ENCODE measurements around the gene SNED1. TPM values are rescaled to one million over a fixed set of nuclear protein-coding genes. Genes with fewer than 3 reads are reported as not detected.
A peak's percentile ranks its signal among the peaks of the same experiment; 100 is the strongest.

The SNED1 gene
- polyA plus RNA-seq, 1 donor = 6.6 TPM

DNA sequence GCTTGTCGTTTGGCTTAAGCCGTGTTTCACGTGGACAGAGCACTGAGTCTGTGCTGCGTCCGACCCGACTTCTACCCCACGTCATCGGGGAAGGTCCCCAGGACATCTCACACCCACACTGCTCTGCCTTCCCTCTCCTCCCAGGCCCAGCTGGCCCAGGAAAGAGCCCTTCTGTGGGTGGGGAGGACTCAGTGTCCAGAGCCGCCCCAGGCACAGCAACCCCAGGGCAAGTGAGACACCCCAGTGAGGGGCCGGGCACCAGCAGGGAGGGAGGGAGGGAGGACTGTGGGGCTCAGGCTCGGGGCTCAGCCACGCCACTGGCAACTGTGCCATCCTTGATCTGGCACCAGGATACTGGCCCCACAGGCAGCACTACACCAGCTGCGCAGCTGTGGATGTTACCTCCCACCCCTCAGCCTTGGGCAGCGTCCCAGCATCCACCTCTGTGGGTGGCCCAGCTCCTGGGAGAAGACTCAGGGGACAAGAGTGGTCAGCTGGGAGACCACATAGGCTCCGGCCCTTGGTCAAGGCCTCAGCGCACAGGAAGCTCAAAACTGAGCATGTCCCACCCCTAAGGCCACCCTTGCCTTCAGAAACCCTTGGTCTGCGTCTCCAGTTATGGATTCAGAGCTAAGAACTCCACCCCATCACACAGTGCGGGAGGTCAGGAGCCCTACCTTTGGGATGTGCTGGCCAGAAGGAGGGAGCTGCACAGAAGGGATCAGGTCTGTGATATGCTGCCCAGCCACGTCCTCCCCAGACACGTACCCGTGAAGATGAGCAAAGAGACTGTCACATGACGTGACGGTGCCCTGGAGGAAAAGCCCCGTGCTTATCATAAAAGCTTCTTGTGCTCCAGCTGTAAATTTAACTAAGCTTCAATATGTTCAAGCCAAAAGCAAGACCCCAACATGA, 139.1 kb downstream of the SNED1 start:
- Histone ChIP-seq H3K27me3 (ENCODE audit: control insufficient read depth, insufficient read depth, low read length) (no peaks in the 10 kb centered on the region), H3K4me3 (ENCODE audit: low read length) (no peak overlapping the region), H3K36me3 (ENCODE audit: control insufficient read depth, insufficient read depth, low read length) (peaks cover 13% of the 10 kb centered on the region), H3K4me1 (ENCODE audit: control insufficient read depth, insufficient read depth, low read length) (peaks cover 9% of the 10 kb centered on the region), H3K27ac (ENCODE audit: low read length) (no peak overlapping the region), H3K9me3 (ENCODE audit: control insufficient read depth, low read depth, low read length) (no peaks in the 10 kb centered on the region)
- no peak for DNase-seq
- no CpG with 5 or more reads among the region's 24 CpGs for WGBS (ENCODE audit: insufficient coverage, low lambda C conversion rate)

DNA sequence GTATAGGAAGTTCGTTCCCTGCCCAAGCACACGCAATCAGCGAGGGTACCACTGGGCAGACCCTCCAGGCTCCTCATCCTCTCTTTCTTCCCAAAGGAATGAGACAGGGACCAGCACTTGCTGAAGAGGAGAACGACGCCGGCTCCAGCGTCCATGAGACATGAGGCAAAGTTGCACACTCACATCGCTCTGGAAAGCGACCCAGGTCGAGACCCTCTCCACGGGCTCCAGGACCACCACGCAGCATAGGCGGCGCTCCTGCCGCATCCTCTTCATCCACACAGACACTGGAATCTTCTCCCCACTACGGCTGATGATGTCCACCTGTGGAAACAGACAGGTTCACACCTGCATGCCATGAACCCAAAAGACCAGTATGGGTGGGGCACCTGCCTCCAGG, 140.1 kb downstream of the SNED1 start:
- no peaks in the 10 kb centered on the region for H3K27me3 ChIP-seq (ENCODE audit: control insufficient read depth, insufficient read depth, low read length)
- H3K4me1 ChIP-seq (ENCODE audit: control insufficient read depth, insufficient read depth, low read length) = peaks cover 9% of the 10 kb centered on the region
- H3K36me3 ChIP-seq (ENCODE audit: control insufficient read depth, insufficient read depth, low read length) = peaks cover 16% of the 10 kb centered on the region
- H3K27ac ChIP-seq (ENCODE audit: low read length) = no peak overlapping the region
- H3K9me3 ChIP-seq (ENCODE audit: control insufficient read depth, low read depth, low read length) = no peaks in the 10 kb centered on the region
- no peak overlapping the region for H3K4me3 ChIP-seq (ENCODE audit: low read length)
- no peak for DNase-seq
- no CpG with 5 or more reads among the region's 16 CpGs for WGBS (ENCODE audit: insufficient coverage, low lambda C conversion rate)

DNA sequence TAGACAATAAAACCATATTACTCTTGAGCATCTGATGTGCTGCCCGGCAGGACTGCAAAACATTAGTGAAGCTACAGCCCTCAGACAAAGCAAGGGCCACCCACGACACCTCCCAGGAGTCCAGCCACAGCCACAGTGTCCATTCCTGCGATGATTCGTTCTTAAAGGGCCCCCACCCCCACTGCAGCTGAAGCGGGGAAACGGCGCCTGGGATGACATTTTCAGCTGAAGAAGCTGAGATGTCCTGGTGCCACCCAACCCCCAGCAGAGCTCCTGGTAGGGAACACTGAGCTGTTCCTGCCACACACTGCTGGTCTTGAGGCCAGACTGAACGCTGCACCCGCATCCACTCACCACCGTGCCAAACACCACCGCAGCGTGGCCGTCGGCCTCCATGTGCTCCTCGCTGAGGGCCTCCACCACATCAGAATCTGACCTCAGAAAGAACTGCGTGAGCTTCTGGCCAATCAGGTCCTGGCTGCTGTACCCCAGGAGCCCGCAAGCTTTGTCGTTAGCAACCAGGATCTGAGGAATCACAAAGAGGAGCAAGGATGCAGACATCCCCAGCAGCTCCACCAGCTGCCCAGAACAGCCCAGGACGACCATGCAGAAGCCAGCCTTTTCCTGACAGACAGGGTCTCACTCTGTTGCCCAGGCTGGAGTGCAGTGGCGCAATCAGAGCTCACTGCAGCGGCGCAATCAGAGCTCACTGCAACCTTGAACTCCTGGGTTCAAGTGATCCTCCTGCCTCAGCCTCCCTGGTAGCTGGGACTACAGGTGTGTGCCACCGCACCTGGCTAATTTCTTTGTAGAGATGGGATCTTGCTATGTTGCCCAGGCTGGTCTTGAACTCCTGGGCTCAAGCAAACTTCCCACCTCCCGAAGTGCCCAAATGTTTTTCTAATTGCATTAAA, 141.4 kb downstream of the SNED1 start:
- DNase-seq = no peak
- H3K9me3 ChIP-seq (ENCODE audit: control insufficient read depth, low read depth, low read length) = no peaks in the 10 kb centered on the region
- no CpG with 5 or more reads among the region's 24 CpGs for WGBS (ENCODE audit: insufficient coverage, low lambda C conversion rate)
- peaks cover 9% of the 10 kb centered on the region for H3K4me1 ChIP-seq (ENCODE audit: control insufficient read depth, insufficient read depth, low read length)
- no peak overlapping the region for H3K4me3 ChIP-seq (ENCODE audit: low read length)
- H3K27ac ChIP-seq (ENCODE audit: low read length) = no peak overlapping the region
- H3K27me3 ChIP-seq (ENCODE audit: control insufficient read depth, insufficient read depth, low read length) = no peaks in the 10 kb centered on the region
- peaks cover 16% of the 10 kb centered on the region for H3K36me3 ChIP-seq (ENCODE audit: control insufficient read depth, insufficient read depth, low read length)

DNA sequence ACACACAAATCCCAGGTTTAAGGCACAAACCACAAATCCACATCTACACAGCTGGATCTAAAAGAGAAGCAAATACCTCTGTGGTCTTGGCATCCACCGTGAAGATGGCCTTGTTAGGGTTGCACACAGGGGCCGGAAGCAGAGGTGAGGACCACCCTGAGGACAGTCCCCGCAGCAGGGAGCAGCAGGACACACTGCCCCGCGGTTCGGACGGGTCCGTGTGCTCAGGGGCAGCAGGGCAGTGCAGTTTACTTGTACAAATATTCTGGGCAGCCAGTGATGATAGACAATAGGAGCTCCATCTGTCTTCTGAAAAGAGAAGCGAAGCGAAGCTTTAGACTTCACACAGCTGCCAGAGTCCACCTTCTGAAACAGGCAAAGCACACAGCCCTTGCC, 142.0 kb downstream of the SNED1 start:
- DNase-seq = no peak
- Histone ChIP-seq H3K27me3 (ENCODE audit: control insufficient read depth, insufficient read depth, low read length) (no peaks in the 10 kb centered on the region), H3K9me3 (ENCODE audit: control insufficient read depth, low read depth, low read length) (no peaks in the 10 kb centered on the region), H3K27ac (ENCODE audit: low read length) (no peak overlapping the region), H3K36me3 (ENCODE audit: control insufficient read depth, insufficient read depth, low read length) (peaks cover 16% of the 10 kb centered on the region), H3K4me1 (ENCODE audit: control insufficient read depth, insufficient read depth, low read length) (peaks cover 9% of the 10 kb centered on the region), H3K4me3 (ENCODE audit: low read length) (no peak overlapping the region)
- no CpG with 5 or more reads among the region's 10 CpGs for WGBS (ENCODE audit: insufficient coverage, low lambda C conversion rate)

DNA sequence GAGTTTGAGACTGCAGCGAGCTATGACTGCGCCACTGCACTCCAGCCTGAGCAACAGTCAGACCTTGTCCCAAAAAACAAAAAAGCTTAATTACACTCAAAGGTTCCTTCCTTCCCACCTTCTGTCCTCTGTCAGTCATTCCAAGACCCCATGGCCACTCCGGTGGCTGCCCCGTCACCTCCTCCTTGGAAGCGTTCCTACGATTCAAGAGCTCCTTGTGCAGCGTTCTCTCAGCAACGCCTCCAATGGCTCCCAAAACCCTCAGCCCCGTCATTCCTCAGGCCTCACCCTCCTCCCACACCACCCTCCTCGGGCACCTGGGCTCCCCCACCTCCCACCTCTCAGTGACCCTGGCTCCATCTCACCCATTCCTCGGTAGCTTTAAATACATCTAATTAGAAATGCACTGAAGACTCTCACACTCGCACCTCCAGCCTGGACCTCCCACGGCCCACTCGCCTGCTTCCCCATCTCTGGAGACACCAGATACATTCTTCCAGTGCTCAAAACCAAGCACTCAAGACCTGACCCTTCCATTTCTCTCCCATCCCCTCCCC, 142.9 kb downstream of the SNED1 start:
- peaks cover 1% of the 10 kb centered on the region for H3K4me1 ChIP-seq (ENCODE audit: control insufficient read depth, insufficient read depth, low read length)
- H3K9me3 ChIP-seq (ENCODE audit: control insufficient read depth, low read depth, low read length) = no peaks in the 10 kb centered on the region
- no peak overlapping the region for H3K4me3 ChIP-seq (ENCODE audit: low read length)
- no peak overlapping the region for H3K27ac ChIP-seq (ENCODE audit: low read length)
- no peaks in the 10 kb centered on the region for H3K27me3 ChIP-seq (ENCODE audit: control insufficient read depth, insufficient read depth, low read length)
- WGBS (ENCODE audit: insufficient coverage, low lambda C conversion rate) = no CpG with 5 or more reads among the region's 14 CpGs
- no peak for DNase-seq
- H3K36me3 ChIP-seq (ENCODE audit: control insufficient read depth, insufficient read depth, low read length) = peaks cover 16% of the 10 kb centered on the region

DNA sequence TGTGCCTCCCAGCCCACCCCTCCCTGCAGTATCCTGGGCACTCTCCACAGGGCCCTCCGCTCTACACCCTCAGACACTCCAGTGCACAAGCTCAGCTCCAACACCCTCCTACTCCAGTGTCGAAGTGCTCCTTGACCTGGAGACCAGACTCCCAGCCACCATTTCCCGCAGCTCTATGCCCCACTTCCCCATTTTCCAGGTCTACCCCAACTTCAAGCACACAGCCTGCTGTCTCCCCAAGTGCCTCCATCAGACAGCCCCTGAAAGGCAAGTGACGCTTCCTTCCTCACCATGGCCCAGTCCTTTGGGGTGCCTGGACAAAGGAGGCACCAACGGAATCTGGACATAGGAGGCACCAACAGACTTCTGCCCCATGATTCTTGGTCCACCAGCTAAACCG, 143.6 kb downstream of the SNED1 start:
- no peak for DNase-seq
- no peaks in the 10 kb centered on the region for H3K9me3 ChIP-seq (ENCODE audit: control insufficient read depth, low read depth, low read length)
- H3K36me3 ChIP-seq (ENCODE audit: control insufficient read depth, insufficient read depth, low read length) = peaks cover 16% of the 10 kb centered on the region
- no peaks in the 10 kb centered on the region for H3K27me3 ChIP-seq (ENCODE audit: control insufficient read depth, insufficient read depth, low read length)
- H3K4me1 ChIP-seq (ENCODE audit: control insufficient read depth, insufficient read depth, low read length) = no peaks in the 10 kb centered on the region
- no peak overlapping the region for H3K27ac ChIP-seq (ENCODE audit: low read length)
- no peak overlapping the region for H3K4me3 ChIP-seq (ENCODE audit: low read length)
- no CpG with 5 or more reads among the region's 6 CpGs for WGBS (ENCODE audit: insufficient coverage, low lambda C conversion rate)

DNA sequence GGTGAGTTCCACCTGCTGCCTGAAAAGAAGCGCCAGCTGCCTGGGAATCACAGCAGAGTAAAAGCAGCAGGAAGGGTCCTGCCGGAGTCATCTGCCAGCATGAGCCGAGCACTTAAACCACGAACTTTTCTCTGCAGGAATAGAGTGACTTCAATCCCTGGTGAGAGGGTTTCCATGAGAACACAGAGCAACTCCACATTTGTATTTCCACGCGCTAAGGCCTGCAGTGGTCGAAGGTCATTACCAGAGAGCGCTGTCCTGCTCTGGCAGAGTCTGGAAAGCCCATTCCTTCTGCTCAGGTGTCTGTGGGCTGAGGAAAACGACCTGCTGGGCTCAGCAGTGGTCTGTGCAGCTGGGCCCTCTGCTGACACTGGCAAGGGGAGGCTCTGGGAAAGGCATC, 144.2 kb downstream of the SNED1 start:
- H3K27ac ChIP-seq (ENCODE audit: low read length) = no peak overlapping the region
- peaks cover 13% of the 10 kb centered on the region for H3K36me3 ChIP-seq (ENCODE audit: control insufficient read depth, insufficient read depth, low read length)
- no peaks in the 10 kb centered on the region for H3K27me3 ChIP-seq (ENCODE audit: control insufficient read depth, insufficient read depth, low read length)
- no peaks in the 10 kb centered on the region for H3K4me1 ChIP-seq (ENCODE audit: control insufficient read depth, insufficient read depth, low read length)
- no peaks in the 10 kb centered on the region for H3K9me3 ChIP-seq (ENCODE audit: control insufficient read depth, low read depth, low read length)
- peak in 1 of 2 donors; percentile 29 for DNase-seq
- no CpG with 5 or more reads among the region's 9 CpGs for WGBS (ENCODE audit: insufficient coverage, low lambda C conversion rate)
- no peak overlapping the region for H3K4me3 ChIP-seq (ENCODE audit: low read length)

Other genes starting within 250 kb of the SNED1 start
- gene KIF1A, start 178.4 kb upstream of the SNED1 start, polyA plus RNA-seq = 15.8 TPM
- 0.66 TPM for gene AGXT, start 129.8 kb upstream of the SNED1 start, polyA plus RNA-seq
- 25.7 TPM for gene MAB21L4, start 102.5 kb upstream of the SNED1 start, polyA plus RNA-seq
- gene CROCC2, start 92.3 kb upstream of the SNED1 start, polyA plus RNA-seq = 0.09 TPM
- gene MTERF4, start 103.7 kb downstream of the SNED1 start, polyA plus RNA-seq = 53.3 TPM
- gene PASK, start 150.9 kb downstream of the SNED1 start, polyA plus RNA-seq = 16.7 TPM
- 58.4 TPM for gene PPP1R7, start 151.8 kb downstream of the SNED1 start, polyA plus RNA-seq
- gene ANO7, start 190.1 kb downstream of the SNED1 start, polyA plus RNA-seq = 31.7 TPM

Measured in large intestine (tissue), 3 donors.